ENCODE results near the gene CEP250.

Gene CEP250

DNA sequence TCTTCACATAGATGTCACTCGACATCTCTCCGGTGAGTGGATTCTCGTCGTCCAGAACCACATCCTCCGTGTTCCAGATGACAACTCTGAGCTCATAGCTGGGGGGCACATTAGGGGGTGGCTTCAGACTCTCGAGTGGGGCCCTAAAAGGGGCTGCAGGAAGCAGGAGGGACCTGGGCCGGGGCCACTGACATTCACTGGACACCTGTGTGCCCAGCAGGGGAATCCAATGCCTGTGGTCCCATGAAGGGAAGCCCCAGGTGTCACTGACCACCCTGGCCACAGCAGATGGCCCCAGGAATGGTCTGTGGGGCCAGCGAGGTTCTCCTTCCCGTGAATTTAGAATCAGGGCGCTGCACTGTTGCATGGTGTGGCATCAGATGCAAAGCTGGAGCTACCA, 105.1 kb downstream of the CEP250 start:
- in situ Hi-C loops (cut with MboI; ENCODE audit: low sequenced_read_pairs), result no loop called here

DNA sequence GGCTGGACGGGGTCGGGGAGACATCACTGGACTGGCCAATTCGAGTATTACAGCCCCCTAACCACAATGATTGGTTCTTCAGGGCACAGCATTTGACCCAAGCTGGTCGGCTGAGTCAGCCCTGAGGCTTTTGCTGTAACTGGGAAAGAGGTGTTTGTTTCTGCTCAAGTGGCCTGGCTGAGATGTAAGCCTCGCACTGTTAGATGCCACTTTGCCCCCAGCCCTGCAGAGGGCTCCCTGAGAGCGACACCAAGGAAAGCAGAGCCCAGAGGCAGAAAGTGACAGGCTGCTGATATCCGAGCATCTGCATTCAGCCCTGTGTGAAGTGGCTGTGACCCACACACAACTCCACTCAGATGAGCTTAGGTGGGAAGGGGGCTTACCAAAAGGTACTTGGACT, 105.9 kb downstream of the CEP250 start:
- in situ Hi-C loops (cut with MboI; ENCODE audit: low sequenced_read_pairs), result no loop called here

DNA sequence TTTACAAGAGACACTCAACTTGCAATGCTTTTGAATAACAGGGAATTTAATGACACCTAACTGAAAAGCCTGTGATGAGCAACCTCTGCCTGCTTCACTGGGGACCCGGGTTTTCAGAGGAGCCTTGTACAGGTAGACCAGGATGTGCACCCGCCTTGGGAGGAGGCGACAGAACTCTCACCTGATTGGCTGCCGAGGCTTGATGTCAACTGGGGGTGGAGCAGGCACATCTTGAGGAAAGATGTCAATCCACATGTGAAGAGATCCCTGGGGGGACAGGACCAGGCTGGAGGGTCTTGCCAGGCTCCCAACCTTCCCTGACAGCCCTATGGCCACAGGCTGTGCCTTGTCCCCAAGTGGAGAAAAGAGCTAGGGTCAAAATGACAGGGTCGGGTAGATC, 106.3 kb downstream of the CEP250 start:
- in situ Hi-C loops (cut with MboI; ENCODE audit: low sequenced_read_pairs), result no loop called here

DNA sequence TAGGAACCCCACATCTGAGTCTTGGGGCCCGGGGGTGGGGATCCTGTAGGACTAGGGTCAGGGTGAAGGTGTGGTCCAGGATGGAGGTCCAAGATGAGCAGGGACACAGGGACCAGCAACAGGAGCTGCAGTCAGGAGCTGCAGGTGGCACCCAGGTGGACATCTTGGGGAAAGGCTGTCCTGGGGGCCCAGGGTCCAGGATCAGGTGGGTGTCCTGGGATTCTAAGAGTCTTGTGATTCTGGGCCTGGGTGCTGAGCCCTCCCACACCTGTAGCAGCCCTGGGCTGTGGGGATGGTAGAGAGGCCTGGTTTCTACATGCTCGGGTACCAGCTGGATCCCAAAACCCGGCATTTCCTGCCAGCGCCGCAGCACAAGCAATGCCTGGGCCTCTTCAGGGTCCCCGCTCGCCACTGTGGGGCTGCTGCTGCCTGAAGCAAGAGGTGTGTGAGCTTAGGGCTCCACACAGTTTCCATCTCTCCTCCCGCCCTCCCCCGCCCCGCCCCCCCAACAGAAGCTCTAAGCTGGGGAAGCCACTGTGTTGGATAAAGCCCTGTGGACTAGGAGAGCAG, 107.2 kb downstream of the CEP250 start:
- in situ Hi-C loops (cut with MboI; ENCODE audit: low sequenced_read_pairs), result no loop called here

DNA sequence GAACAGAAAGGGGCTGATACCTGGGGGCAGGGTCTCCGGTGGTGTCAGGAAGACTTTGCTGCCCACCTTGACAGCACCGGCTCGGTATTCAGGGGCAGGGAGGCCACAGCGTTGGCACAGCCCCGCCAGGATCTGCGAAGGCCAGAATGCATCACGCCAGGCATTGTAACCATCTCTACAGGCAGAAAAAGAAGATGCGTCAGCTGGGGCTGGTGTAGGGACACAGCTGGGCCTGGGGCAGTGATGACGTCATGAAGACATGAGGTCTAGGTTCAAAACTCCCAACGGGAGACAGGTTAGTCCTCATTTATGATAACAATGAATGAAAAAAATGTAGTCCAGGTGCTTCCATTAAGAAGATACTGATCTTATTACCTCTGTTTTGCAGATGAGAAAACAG, 108.4 kb downstream of the CEP250 start:
- in situ Hi-C loops (cut with MboI; ENCODE audit: low sequenced_read_pairs), result no loop called here

DNA sequence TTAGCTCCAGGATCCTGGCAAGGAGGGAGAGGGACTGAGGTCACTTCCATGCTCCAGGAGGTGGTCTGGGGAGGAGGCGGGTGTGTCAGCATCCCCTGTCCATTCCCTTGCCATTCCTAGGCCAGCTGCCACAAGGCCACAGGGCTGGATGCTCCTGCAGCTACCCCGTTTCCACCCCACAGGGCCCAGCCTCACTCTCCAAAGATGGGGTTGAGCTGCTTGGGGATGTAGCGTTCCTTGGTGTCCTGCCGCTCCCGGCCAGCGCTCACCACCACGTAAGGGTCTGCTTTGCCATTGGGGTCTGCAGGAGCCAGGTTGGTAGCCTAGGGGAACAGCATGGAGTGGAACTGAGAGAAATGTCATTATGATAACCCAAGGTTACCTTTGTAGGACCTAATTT, 109.5 kb downstream of the CEP250 start:
- in situ Hi-C loops (cut with MboI; ENCODE audit: low sequenced_read_pairs), result no loop called here

DNA sequence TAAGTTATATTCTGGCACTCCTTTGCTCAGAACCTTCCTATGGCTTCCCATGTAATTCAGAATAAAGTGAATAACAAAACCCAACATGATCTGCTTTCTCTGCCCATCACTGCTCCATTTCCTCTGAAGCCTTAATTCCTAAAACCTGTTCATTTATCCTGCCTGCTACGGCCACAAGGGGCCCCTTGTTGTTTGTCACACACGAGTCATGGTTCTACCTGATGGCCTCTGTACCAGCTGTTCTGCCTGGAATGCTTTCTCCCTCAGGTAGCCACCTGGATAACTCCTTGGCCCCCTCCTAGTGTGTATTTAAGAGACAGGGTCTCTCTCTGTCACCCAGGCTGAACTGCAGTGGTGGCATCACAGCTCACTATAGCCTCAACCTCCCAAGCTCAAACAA, 113.2 kb downstream of the CEP250 start:
- in situ Hi-C loops (cut with MboI; ENCODE audit: low sequenced_read_pairs), result no loop called here
